HL-60/S4 treated with phorbol 12-myristate 13-acetate at 8.2 ng/mL for 4 days and 3 days (cell line): Measurements from ENCODE around the gene TIAM2.

ENCODE experiments used
- in situ Hi-C: fragments of 300-500 bp; cut with MboI; formaldehyde crosslinking; loops from 2 replicates; pipeline ENCODE4 v1.15.0; 2022; ENCODE audit warnings: low sequenced_read_pairs

The TIAM2 gene

GRCh38 chr6:155253337-155253736 is 258.2 kb downstream of the TIAM2 start:
- in situ Hi-C loops = loop anchor here (25.0 kb wide), 1 partner anchor 316 kb away; no protein-coding TSS in a partner anchor

DNA sequence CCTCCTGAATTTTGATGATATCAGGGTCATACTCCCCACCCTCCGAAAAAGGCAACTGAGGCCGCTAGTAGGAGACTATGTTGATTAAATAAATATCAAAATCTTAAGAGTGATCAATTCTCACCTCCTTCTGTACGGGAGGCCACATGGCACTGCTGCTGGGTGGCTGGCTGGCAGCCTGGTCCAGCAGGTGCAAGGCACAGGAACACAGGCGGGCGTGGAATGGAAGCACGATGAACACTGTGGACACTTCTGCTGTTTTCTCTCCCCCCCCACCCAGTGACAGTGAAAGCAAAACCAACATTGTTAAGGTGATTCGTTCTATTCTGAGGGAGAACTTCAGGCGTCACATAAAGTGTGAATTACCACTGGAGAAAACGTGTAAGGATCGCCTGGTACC is 259.0 kb downstream of the TIAM2 start:
- in situ Hi-C loops = loop anchor here (25.0 kb wide), 1 partner anchor 317 kb away; no protein-coding TSS in a partner anchor

DNA sequence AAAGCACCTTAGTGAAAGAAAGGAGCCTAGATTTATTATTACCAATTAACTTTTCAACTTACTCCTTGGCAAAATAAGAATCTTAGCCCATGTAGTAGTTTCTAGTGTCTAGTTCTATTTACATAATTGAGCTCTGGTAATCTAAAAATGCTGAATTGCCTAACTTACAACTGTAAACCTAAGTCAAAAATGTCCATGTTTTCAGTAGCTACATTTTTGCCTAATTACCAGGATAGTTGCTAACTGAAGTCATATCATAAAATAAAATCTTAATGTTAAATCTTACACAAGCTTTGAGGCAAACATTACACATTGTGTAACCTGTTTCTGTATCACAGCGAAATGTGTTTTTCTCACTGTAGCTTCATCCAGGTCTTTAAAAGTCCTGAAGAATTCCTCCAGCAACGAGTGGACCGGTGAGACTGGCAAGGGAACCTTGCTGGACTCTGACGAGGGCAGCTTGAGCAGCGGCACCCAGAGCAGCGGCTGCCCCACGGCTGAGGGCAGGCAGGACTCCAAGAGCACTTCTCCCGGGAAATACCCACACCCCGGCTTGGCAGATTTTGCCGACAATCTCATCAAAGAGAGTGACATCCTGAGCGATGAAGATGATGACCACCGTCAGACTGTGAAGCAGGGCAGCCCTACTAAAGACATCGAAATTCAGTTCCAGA is 261.1 kb downstream of the TIAM2 start:
- in situ Hi-C loops = loop anchor here (25.0 kb wide), 1 partner anchor 319 kb away; no protein-coding TSS in a partner anchor

- in situ Hi-C loops = loop anchor here (25.0 kb wide), 1 partner anchor 320 kb away; no protein-coding TSS in a partner anchor
Observed at GRCh38 chr6:155257796-155258195, 262.7 kb downstream of the TIAM2 start.

DNA sequence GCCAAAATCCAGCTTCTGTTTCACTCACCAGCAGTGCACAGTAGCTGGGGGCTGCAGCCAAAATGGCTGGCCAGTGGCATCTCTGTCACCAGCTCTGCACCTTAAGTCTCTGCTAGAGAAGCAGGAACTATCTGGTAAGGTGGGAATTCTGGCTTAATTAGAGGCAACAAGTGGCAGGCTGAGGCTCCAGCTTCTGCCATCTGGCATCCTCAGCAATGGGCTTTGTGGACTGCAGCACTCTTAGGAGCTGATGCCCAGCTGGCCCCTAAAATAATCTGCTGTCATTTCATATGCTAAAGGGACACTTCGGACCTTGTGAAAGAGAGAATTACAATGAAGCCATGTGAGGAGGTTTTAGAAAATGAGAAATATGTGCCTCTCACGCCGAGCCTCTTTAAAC is 264.1 kb downstream of the TIAM2 start:
- in situ Hi-C loops = loop anchor here (25.0 kb wide), 1 partner anchor 322 kb away; no protein-coding TSS in a partner anchor

DNA sequence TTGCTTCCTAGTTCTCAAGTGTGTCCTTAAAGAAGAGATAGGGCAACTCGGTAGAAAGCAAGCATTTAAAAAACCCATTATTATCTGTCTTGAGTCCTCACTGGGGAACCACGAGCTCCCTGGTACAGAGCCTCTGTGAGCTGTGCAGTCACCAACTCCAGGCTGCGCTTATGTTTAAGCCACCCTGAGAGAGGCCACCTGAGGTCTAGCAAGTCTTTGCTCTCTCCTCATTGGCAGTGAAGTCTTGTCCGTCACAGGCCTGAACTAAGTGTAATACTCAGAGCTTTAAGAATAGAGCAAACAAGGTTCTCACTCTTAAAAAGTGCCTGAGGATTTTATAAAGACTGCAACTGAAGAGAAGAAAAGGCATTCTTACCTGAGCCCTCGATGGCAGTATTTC is 264.8 kb downstream of the TIAM2 start:
- in situ Hi-C loops = loop anchor here (25.0 kb wide), 1 partner anchor 323 kb away; no protein-coding TSS in a partner anchor

DNA sequence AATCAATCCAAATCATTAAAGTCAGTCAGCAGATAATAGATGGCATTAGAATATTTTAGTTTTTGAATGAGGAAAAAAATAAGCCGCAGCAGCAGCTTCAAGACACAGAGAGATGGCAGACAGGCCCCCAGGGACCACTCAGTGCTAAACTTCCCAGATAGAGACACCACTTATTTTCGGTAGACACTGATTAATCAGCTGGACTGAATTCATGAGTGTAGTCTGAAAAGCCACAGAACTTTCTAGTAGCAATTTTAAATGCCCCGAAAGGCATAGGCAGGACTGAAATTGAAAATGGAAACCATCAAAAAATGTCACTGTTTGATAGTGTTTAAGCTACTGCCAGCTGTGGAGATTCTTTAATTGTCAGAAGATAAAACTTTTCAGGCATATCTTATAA is 265.6 kb downstream of the TIAM2 start:
- in situ Hi-C loops = loop anchor here (25.0 kb wide), 1 partner anchor 323 kb away; no protein-coding TSS in a partner anchor

DNA sequence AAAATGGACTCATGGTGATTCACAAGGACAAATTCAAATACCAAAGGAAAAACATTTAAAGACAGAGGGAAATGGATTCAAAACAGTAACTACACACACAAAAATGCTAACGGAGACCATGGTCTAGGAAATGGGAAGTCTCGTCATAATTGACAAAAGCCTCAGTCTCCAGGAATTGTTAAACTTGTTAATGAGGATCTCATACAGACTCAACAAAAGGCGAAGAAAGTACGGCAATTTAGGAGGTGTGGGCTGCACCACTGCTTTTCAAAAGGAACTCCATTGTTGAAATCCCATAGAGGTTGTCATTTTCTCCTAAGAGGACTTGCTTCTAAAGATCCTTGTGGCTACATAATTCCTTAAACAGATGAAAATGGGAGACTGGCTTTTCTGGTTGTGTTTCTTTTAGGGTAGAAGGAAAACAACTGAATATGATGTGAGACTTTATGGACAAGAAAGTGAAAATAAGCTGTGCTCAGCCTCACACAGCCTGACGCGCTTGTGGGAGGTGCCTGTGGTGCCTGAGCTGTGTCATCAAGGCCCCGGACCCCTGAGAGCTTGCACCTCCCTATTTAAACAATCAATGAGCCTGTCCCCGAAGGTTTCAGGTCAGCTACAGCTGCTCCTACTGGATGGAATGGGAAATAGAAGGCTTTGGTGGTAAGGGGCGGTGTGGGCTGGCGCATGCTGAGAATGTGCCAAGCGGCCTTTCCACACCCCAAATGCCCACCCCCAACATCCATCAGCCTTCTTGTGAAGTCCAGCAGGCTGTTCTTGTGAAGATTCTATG is 266.2 kb downstream of the TIAM2 start:
- in situ Hi-C loops = loop anchor here (25.0 kb wide), 1 partner anchor 324 kb away; no protein-coding TSS in a partner anchor

- in situ Hi-C loops = loop anchor here (25.0 kb wide), 1 partner anchor 325 kb away; no protein-coding TSS in a partner anchor
Observed at GRCh38 chr6:155262655-155263054, 267.5 kb downstream of the TIAM2 start.

DNA sequence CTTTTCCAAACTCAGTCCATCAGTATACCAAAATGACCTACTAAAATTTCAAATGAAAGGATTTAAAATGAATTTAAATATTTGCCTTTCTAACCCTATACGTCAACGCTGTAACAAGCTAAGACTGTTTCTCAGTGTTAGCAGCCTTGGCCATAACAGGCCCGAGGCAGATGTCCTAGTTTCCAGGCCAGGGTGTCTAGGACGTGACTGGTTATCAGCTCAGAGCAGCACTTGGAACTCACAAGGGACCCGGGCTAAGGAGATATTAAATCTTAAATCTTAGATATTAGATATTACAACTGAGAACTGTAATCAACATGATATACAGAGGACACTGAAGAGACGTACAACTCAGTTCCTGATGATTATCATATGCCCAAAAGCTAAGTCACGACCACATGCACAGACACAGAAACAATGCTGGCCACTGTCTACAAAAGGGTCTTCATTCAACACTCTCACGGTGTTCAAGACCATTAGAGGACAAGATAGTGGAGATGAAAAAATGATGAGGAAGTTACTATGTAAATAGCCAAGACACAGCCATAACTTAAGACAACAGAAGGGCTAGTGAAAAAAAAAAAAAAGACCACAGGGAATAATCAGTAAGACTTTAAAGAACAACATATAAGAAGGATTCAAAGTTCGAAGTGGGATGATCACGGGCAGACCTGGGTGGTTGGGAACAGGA is 268.4 kb downstream of the TIAM2 start, which contains the start of gene CLDN20:
TSS of gene CLDN20 (plus strand) at position 641 of the 691 bp plus-strand sequence. CDS start 11,707 bp downstream, outside the sequence.
- in situ Hi-C loops = loop anchor here (25.0 kb wide), 1 partner anchor 326 kb away; no protein-coding TSS in a partner anchor

- in situ Hi-C loops = loop anchor here (25.0 kb wide), 1 partner anchor 328 kb away; no protein-coding TSS in a partner anchor
Observed at GRCh38 chr6:155264693-155265320, 269.7 kb downstream of the TIAM2 start.

DNA sequence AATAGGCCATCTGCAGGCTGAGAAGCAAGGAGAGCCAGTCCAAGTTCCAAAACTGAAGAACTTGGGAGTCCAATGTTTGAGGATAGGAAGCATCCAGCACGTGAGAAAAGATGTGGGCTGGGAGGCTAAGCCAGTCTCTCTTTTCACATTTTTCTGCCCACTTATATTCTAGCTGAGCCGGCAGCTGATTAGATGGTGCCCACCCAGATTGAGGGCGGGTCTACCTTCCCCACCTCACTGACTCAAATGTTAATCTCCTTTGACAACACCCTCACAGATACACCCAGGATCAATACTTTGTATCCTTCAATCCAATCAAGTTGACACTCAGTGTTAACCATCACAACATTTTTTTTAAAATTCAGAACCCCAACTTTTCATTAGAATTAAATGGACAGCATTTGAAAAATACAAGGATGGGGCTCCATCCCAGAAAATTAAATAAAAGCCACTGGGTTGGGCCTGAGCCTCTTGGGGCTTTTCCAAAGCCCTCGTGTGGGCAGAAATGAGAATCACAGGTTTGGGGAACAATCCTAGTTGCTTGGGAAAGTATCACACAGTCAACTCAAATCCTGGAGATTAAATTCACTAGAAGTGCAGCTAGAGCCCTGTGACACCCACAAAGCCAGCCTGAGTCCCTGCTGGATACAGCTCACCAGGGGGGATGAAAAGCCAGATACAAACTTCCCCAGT is 270.9 kb downstream of the TIAM2 start:
- in situ Hi-C loops = loop anchor here (25.0 kb wide), 1 partner anchor 329 kb away; no protein-coding TSS in a partner anchor

DNA sequence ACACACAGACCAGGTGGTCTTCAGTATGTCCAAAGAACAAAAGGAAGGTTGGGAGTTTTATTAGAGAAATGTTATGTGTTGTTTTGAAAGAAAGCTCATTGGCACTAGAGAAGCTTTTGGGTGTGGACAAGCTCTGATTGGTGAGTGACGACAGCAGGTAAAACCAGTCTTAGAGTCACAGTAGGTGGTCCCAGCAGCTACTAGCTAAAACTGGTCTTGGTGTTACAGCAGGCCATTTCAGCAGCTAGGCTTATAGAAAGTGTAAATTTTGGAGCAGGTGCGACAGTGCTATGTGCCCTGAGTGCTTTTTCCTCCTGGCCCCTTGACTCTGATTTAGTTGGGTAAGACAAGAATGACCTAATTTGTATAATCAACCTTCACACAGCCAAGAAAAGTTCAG is 272.3 kb downstream of the TIAM2 start:
- in situ Hi-C loops = loop anchor here (25.0 kb wide), 1 partner anchor 330 kb away; no protein-coding TSS in a partner anchor

- in situ Hi-C loops = loop anchor here (25.0 kb wide), 1 partner anchor 331 kb away; no protein-coding TSS in a partner anchor
Observed at GRCh38 chr6:155268088-155268867, 273.2 kb downstream of the TIAM2 start.

DNA sequence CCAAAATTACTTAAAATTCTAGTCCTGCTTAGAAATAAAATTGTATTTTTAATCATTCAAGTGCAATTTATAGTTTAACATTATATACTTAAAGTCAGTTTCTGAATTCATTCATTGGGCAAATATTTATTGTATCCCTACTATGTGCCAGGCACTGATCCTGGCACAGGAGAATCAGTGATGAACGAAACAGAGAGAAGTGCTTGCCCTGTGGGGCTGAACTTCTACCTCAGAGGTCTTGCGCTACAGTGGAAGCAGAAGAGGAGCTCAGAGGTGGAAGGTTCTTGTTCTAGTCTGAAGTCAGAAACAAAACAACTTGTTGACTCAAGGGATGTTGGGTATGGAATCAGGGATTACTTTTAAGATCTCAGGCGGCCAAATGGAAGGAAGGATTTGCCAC is 274.6 kb downstream of the TIAM2 start:
- in situ Hi-C loops = loop anchor here (25.0 kb wide), 1 partner anchor 332 kb away; no protein-coding TSS in a partner anchor

- in situ Hi-C loops = loop anchor here (25.0 kb wide), 1 partner anchor 333 kb away; no protein-coding TSS in a partner anchor
Observed at GRCh38 chr6:155270561-155271091, 275.5 kb downstream of the TIAM2 start.

GRCh38 chr6:155271145-155271544 is 276.0 kb downstream of the TIAM2 start:
- in situ Hi-C loops = loop anchor here (25.0 kb wide), 1 partner anchor 334 kb away; no protein-coding TSS in a partner anchor
